KMS-11 (cell line): ENCODE results near the gene POU3F3.

Source experiments
- H2AFZ ChIP-seq: fragments of 200-600 bp; sonication (generic); 2 replicates; pipeline ENCODE4 v1.6.1; 2016; ENCODE audit warnings: antibody characterized with exemption, mixed run types, low read depth
- H3K27ac ChIP-seq: fragments of 200-600 bp; sonication (generic); 2 replicates; pipeline ENCODE4 v1.6.1; 2016; ENCODE audit warnings: mild to moderate bottlenecking, mixed run types
- H3K27me3 ChIP-seq: fragments of 200-600 bp; sonication (generic); 2 replicates; pipeline ENCODE4 v1.6.1; 2017; ENCODE audit warnings: mild to moderate bottlenecking, low read depth, mixed run types, moderate library complexity; ENCODE audit not compliant: insufficient read depth
- H3K36me3 ChIP-seq: fragments of 200-600 bp; sonication (generic); 2 replicates; pipeline ENCODE4 v1.6.1; 2017; ENCODE audit warnings: mild to moderate bottlenecking, mixed run types; ENCODE audit not compliant: insufficient read depth
- H3K4me1 ChIP-seq: fragments of 200-600 bp; sonication (generic); 2 replicates; pipeline ENCODE4 v1.6.1; 2016; ENCODE audit warnings: mild to moderate bottlenecking, low read depth, mixed run types; ENCODE audit not compliant: poor library complexity, severe bottlenecking
- H3K4me2 ChIP-seq: fragments of 200-600 bp; sonication (generic); 2 replicates; pipeline ENCODE4 v1.7.0; 2016; ENCODE audit warnings: mild to moderate bottlenecking, mixed run types
- H3K4me3 ChIP-seq: fragments of 200-600 bp; sonication (generic); IDR thresholded peaks from 2 replicates; pipeline ENCODE4 v1.6.1; 2017; ENCODE audit warnings: low read depth, low read length, mixed read lengths; ENCODE audit not compliant: insufficient read depth
- H3K79me2 ChIP-seq: fragments of 200-600 bp; sonication (generic); 2 replicates; pipeline ENCODE4 v1.6.1; 2016; ENCODE audit warnings: low read depth, mixed run types; ENCODE audit not compliant: insufficient read depth
- H3K9ac ChIP-seq: fragments of 200-600 bp; sonication (generic); 2 replicates; pipeline ENCODE4 v1.6.1; 2016; ENCODE audit warnings: mild to moderate bottlenecking, mixed run types
- H4K20me1 ChIP-seq: fragments of 200-600 bp; sonication (generic); 2 replicates; pipeline ENCODE4 v1.6.1; 2016; ENCODE audit warnings: mild to moderate bottlenecking, mixed run types; ENCODE audit not compliant: insufficient read depth
- CTCF ChIP-seq: fragments of 200-600 bp; sonication (generic); conservative IDR thresholded peaks from 2 replicates; pipeline ENCODE4 v1.6.1; 2017; ENCODE audit warnings: low read depth, mild to moderate bottlenecking, antibody characterized with exemption, low read length, moderate library complexity, mixed read lengths

Gene POU3F3

DNA sequence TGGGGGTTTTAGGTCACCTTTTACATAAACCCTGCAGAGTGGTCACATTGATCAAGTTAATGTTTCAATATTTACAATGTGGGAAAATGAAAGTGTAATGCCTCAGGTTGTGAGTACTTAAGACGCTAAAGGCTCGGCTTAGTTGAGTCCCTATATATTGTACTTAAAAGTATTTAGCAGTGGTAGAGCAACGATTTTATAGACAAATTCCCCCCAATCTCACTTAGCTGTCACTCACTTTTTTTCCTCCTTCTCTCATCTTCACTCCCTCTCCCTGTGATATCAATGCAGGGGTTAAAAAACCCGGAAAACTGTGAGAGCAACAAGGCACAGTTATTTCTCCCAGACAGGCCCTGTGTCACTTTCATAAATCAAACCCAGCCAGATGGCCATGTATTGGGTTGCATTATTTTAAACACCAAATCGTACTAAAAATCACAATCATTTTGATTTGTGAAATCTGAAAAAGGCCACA, 5.4 kb downstream of the POU3F3 start:
- Histone ChIP-seq H3K27me3 (peaks cover 5% of the 10 kb centered on the region; the same call in 1 of the 2 replicates), H3K4me3 (no peak overlapping the region), H3K79me2 (no peaks in the 10 kb centered on the region), H2AFZ (no peak overlapping the region), H4K20me1 (no peaks in the 10 kb centered on the region), H3K36me3 (no peaks in the 10 kb centered on the region), H3K9ac (no peak overlapping the region), H3K4me2 (no peak overlapping the region), H3K27ac (no peak overlapping the region), H3K4me1 (peaks cover 3% of the 10 kb centered on the region)
- no peak for TF ChIP-seq CTCF

DNA sequence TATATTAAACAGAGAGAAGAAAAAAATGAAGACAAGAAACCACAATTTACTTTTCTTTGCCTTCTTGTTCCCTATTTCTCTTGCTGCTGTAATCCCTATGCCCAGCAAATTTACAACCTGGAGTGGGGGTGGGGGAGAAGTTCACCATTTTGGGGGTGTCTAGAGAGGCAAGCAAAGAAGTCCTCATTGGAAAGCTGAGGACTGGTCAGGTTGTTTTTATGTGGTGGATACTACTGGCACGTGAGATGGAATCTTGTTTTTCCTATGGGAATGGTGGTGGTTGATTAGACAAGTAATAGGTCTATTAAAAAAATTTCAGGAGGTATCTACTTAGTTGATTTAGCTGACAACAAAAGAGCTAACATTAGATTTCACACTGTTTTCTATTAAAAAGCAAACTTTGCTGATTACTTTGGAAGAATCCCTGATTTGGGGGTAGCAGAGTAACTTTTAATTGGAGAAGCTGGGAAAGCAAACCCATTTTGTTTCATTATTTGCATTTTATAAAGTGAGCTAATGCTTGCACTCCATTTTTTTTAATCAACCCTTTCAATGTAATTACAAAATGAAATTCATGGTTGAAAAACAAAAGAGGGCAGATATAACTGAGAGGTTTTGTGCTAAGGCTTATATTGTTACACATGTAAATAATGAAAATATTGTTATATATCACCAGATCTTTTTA, 6.0 kb downstream of the POU3F3 start:
- no peaks in the 10 kb centered on the region for H3K79me2 ChIP-seq
- no peak overlapping the region for H3K27ac ChIP-seq
- H3K9ac ChIP-seq = no peak overlapping the region
- H3K4me1 ChIP-seq = peaks cover 3% of the 10 kb centered on the region
- H3K27me3 ChIP-seq = no peaks in the 10 kb centered on the region
- H3K4me3 ChIP-seq = no peak overlapping the region
- no peaks in the 10 kb centered on the region for H3K36me3 ChIP-seq
- H3K4me2 ChIP-seq = no peak overlapping the region
- no peak overlapping the region for H2AFZ ChIP-seq
- no peak for TF ChIP-seq CTCF
- H4K20me1 ChIP-seq = no peaks in the 10 kb centered on the region

- no peak overlapping the region for H3K27ac ChIP-seq
- no peak overlapping the region for H3K9ac ChIP-seq
- no peak overlapping the region for H2AFZ ChIP-seq
- H3K36me3 ChIP-seq = no peaks in the 10 kb centered on the region
- TF ChIP-seq CTCF = no peak
- H3K79me2 ChIP-seq = no peaks in the 10 kb centered on the region
- peaks cover 3% of the 10 kb centered on the region for H3K4me1 ChIP-seq
- H3K27me3 ChIP-seq = no peaks in the 10 kb centered on the region
- no peaks in the 10 kb centered on the region for H4K20me1 ChIP-seq
- H3K4me2 ChIP-seq = no peak overlapping the region
- H3K4me3 ChIP-seq = no peak overlapping the region
Measured at GRCh38 chr2:104860451-104860790, 6.5 kb downstream of the POU3F3 start.

DNA sequence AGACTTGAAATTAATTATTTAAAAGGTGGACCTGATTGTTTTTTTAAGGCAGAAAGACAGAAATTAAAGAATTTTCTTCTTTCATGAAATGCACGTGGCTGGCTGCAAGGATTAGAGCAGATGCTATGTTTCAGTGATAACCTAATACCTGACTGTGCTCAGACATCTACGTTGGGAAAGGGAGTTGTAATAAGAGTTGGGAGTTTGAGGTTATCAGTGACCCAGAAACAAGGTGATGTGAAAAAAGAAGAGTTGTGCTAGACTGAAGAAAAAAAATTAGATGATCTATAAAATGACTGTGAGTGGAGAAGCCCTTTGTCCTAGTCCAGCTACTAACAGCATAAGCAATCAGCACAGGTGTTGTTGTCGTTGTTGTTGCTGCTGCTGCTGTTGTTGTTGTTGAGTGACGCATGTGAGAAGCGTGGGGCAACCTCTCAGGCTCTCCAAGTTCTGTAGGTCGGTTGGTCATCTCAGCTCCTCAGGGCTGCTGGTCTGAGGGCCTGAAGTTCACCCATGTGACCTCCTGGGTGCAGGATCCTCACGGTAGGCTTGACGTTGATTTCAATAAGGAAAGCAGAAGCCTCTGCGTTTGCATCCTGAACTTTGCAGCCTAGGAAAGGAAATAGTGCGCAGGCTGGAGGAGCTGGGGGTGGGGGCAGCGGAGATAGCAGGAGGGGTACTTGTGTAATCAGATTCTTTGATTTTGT, 7.6 kb downstream of the POU3F3 start:
- no peak overlapping the region for H3K4me2 ChIP-seq
- H3K4me1 ChIP-seq = peaks cover 3% of the 10 kb centered on the region
- H3K79me2 ChIP-seq = no peaks in the 10 kb centered on the region
- no peaks in the 10 kb centered on the region for H3K36me3 ChIP-seq
- H3K27ac ChIP-seq = no peak overlapping the region
- no peaks in the 10 kb centered on the region for H4K20me1 ChIP-seq
- no peak overlapping the region for H3K9ac ChIP-seq
- H3K27me3 ChIP-seq = no peaks in the 10 kb centered on the region
- H3K4me3 ChIP-seq = no peak overlapping the region
- TF ChIP-seq CTCF = no peak
- H2AFZ ChIP-seq = no peak overlapping the region
